HG02588 (cell line): Measurements from ENCODE around the gene FANCC.

Experiments used
- ATAC-seq: cut with Tn5 transposase; IDR thresholded peaks from one replicate; pipeline ENCODE4 v1.9.1; 2021; ENCODE audit warnings: mild to moderate bottlenecking, moderate library complexity; ENCODE audit not compliant: unreplicated experiment

FANCC gene

DNA sequence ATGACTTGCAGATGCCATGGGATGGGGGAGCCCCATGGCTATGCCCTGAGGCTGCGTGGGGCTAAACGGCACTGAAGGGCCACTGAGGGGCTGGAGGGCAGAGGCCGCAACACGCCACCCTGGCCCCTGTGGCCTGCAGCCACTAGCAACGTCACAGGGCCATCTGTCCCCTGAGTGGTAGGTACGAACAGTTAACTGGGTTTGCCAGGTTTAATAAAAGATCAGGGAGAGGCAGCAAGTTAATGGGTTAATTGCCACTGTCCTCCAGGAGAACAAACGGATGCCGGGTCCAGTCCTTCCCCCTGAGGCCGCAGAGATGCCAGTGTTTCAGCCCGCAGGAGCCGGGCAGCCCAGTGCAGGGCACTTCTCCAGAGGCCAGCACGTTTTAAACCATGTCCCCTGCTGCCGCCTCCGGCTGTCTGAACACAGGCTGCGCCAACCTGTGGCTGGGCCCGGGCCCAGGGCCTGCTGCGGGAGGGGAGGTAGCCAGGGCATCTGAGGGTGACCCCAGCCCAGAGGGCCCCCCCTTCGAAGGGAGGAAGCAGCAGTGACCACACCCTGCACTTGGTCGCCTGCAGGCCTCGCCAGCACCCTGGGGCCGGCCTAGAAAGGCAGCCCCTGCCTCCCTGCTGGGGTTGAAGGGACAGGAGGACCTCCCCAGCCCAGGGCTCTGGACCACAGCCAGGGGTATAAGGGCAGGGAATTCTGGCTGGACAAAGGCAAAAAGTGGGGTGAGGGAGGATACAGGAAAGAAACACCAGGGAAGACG, 227.3 kb downstream of the FANCC start:
- ATAC-seq, result no peak

GRCh38 chr9:95089257-95090022, 228.1 kb downstream of the FANCC start:
- ATAC-seq, result no peak

DNA sequence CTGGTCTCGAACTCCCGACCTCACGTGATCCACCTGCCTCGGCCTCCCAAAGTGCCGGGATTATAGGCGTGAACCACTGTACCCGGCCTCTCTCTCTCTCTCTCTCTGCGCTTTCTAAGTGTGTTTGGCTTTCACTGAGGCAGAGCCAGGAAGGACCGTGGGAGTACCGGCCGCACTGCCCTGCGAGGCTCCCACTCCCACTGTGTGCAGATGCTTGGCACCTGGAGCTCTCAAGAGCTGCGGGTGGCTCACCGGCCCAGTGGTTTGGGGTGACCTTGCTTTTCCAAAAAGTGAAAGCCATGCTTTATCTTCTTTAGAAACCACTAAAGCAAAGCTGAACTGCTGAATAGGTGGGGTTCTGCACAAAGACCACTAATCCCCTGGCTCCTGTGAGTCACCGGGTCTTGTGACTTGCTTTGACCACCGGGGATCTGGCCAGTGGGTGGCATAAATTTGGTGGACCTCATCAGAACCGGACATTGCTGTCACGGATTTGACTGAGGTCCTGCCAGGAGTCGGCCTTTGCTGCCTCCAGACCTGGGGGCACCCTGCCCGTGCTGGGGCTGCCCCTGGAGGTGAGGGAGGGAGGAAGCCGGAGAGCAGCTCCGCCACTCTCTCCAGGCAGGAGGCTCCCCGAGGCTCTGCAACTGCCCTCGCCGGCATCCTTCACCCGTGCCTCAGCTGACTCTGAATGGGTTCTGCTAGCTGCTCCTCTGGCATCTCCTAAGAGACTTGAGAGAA, 228.9 kb downstream of the FANCC start:
- ATAC-seq, result no peak

DNA sequence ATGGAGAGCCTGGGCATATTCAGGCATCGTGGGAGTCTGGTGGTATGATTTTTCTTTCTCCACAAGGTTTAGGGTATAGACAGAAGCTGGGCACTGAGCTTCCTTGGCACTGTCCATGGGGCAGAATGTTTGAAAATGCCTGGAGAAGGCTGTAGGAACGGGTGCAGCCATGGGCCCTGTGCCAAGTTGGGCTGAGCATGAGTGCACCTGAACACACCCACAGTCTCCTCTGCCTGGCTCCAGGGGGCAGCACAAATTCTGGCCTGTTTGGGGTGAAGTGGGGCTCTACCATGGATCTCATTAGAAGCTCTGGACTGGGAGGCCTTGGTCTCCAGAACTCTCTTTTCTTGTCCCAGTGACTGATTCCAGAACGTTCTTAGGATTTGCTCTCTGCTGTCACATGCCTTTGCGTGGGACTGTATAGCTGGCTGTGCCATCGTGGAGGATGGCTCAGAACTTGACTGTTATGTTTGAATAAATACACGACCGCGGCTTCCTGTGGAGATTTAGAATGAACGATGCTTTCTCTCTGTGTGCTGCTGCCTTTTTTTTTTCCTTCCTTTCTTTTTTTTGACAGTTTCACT, 229.8 kb downstream of the FANCC start:
- ATAC-seq, result no peak

DNA sequence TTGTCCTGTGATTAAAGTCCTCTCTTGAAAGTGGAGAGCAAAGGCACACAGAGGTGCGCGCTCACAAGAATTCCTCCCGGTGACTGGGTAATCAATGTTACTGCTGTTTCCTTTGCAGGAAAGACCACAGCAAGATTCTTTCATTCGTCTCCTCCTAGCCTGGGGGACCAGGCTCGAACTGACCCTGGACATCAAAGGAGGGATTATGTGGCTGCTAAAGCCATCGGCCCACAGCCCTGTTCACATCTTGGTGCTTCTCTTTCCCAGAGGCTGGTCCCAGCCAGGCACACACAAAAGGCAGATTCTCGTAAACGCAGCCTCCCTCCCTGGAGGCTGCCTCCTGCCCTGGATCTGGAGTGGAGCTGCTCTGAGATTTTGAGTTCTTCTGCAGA, 230.9 kb downstream of the FANCC start:
- no peak for ATAC-seq

DNA sequence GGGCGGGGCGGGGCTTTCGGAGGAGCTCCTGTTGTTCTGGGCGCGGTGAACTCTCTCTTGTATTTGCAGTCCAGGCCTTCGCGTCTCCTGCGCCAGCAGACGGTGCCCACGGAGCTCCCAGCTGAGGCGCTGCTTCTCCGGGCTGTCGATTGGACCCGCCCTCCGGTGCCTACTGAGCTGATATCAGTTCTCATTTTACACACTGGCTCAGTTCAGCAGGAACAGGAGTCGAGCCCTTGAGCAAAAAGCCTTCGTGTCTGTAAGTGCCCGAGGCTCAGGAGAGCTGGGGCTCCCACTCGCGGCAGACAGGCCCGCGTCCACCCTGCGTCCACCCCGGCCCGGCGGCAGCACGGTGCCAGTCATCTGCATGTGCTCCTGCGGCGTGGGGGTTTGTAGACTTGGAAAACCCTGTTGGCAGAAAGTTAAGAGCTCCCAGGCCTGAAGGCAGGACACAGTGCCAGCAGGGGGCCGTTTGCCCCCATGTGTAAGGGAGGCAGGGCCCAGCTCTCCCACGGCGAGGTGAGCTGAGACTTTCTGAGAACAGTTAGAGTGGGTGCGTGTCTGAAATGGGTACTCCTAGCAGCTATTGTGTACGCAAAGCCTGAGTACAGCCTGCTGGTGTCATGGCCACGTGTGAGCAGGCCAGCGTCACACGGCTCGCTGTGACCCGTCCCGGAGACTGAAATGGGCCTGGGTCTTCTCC, 231.5 kb downstream of the FANCC start:
- no peak for ATAC-seq

GRCh38 chr9:95085036-95085770, 232.3 kb downstream of the FANCC start:
- no peak for ATAC-seq

DNA sequence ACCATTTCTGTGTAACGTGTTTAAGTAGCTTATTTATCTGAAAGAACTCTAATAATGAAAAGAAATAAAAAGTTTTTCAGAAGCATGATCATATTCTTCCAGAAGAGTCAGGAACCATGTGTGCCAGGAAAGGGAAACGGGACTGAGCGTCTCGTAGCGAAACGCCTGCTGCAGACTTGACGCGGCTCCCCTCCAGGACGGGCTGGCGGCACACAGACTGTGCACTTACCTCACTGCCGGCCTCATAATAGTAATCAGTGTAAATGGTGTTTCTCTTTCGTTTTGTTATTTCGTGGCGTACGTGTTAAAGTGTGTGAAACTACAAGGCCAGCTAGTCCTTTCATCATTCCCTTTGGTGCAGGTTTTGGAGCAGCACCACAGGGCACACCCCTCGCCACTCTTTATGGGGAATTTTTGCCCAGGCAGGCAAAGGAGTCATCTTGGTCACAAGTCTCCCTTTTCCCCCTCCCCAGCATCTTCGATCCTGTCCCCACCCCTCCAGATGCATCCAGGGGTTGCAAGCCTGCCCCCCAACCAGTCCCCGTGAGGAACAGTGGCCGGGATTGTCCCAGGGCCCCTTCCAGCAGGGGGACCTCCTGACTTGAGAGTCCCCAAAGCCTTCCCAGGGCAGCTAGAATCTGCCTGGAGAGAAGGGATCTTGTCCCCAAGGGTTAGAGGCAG, 233.1 kb downstream of the FANCC start:
- no peak for ATAC-seq

DNA sequence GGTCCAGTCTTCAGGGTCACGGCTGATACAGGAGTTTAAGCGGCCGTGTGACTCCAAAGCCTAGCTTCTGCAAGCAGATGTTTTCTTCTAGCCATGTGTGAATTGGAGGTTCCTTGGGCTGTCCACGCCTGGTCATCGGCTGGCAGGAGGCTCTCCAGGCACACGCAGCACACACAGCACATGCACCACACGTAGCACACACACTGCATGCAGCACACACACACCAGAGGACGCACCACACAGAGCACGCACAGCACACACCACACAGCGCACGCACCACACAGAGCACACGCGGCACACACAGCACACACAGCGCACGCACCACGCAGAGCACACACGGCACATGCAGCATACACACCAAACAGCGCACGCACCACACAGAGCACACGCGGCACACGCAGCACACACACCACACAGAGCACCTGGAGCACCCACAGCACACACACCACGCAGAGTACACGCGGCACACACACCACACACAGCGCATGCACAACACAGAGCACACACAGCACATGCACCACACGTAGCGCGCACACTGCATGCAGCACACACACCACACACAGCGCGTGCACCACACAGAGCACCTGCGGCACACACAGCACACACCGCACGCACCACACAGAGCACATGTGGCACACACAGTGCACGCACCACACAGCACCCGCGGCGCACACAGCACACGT, 234.3 kb downstream of the FANCC start:
- ATAC-seq, result no peak

DNA sequence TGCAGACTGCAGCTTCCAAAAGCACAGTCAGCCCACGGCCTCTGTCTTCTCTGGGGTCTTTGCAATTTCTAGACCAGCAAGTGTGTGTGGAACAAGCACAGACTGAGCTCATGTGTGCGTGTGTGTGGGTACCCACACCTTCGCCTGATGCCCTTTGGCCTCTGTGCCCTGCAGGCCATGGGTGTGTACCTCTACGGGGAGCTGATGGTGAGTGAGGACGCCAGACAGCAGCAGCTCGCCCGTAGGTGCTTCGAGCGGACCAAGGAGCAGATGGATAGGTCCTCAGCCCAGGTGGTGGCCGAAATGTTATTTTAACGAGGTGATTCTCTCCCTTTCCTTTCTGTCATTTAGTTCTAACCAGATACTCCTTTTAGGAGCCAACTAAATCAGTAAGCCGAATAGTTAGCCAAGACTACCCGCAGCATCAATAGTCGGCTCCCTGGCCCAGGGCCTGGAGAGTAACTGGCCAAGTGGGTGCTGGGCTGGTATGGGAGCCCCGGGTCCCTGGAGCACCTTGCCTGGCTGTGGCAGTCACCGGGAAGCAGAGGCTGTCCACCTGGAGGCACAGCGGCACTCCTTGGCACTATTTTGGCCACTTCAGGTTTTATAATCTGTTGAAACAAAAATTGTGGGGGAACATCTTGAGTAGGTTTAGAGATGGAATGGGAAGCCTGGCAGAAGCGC, 235.0 kb downstream of the FANCC start:
- no peak for ATAC-seq

DNA sequence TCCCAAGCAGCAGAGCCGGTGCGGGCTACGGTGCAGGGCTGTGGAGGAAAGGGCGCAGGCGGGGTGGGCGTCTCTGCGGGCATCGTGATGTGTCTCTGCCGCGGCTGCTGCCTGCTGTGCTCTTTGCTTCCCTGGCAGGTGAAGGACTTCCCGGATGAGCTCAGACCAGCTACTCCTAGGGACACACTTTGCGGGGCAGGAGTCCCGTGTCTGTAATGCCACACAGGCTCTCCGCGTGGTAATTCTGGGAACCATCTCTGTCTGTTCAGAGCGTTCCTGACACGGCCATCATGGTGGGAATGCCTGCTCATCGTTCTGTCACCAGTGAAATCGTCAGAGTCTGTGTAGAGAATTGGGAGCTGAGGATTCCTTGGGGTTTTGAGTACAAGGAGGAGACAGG, 235.5 kb downstream of the FANCC start:
- no peak for ATAC-seq

- ATAC-seq, result no peak
Observed at GRCh38 chr9:95080961-95081647, 236.4 kb downstream of the FANCC start.

- no peak for ATAC-seq
Observed at GRCh38 chr9:95079461-95079860, 238.0 kb downstream of the FANCC start.

DNA sequence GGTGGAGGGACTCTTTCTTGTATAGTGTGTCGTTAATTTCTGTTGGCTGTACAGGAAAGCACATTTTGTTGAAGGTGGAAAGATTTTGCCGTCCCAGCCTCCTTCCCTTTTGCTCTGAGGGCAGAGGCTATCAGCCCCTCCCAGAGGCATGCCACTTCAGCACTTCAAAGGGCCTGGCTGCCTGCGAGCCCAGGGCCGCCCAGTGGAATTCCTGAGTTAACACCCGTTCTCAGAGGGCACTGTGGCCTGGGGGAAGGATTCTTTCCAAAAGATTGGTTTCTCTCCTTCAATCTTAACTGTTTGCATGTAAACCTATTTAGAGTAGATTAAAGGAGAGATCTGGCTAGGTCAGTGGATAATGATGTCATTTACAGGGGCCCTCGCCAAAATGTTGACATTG, 238.6 kb downstream of the FANCC start:
- no peak for ATAC-seq

DNA sequence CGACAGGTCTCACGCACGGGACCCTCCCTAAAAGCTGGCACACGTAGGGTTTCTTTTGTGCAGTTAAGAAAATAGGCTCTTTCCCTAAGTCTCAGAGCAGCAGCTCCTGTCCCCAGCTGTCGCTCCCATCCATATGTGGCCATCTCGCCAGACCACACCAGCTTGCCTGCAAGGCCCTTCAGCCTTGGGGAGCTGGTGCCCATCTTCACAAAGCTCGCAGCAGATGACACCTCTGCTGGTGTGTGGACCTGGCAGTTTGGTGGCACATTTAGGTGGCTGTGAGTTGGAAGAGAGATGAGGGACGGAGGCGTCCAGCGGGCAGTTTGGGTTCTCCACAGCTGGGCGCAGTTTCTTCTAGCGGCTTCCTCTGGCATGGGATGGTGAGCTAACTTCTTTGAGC, 239.0 kb downstream of the FANCC start:
- no peak for ATAC-seq

GRCh38 chr9:95077766-95078370, 239.6 kb downstream of the FANCC start:
- no peak for ATAC-seq

GRCh38 chr9:95077053-95077765, 240.3 kb downstream of the FANCC start:
- no peak for ATAC-seq
